Femur (tissue), 1 donor: Measurements from ENCODE around the gene TNFSF12.
"Not testable (repeated sequence)": the region's sequence is repeated elsewhere in the genome, so short reads cannot be mapped to it uniquely, and the experiment has no call there.

Experiments used
- DNase-seq: peaks from one replicate; pipeline ENCODE4 v3.0.0-alpha.2; 2017

Gene TNFSF12

GRCh38 chr17:7588553-7589203 lies 39.8 kb downstream of the TNFSF12 start:
- no peak for DNase-seq

- peak; percentile 90 for DNase-seq
Measured at GRCh38 chr17:7589204-7589868, 40.5 kb downstream of the TNFSF12 start.

- DNase-seq, result no peak
Measured at GRCh38 chr17:7589891-7590691, 41.2 kb downstream of the TNFSF12 start, which contains the start of gene SOX15. SOX15 (minus strand) TSS chr17:7590094; CDS start chr17:7589676, 418 bp downstream.

GRCh38 chr17:7590743-7591142 lies 41.9 kb downstream of the TNFSF12 start:
- DNase-seq, result no peak

- DNase-seq, result no peak
Measured at GRCh38 chr17:7591596-7591995, 42.7 kb downstream of the TNFSF12 start.

GRCh38 chr17:7592422-7593021 lies 43.7 kb downstream of the TNFSF12 start:
- no peak for DNase-seq

- no peak for DNase-seq
Measured at GRCh38 chr17:7593296-7593695, 44.4 kb downstream of the TNFSF12 start.

- DNase-seq, result not testable (repeated sequence)
Measured at GRCh38 chr17:7597561-7597960, 48.7 kb downstream of the TNFSF12 start.

GRCh38 chr17:7606280-7606679 lies 57.4 kb downstream of the TNFSF12 start:
- DNase-seq, result no peak
